Fibroblast of lung (primary cell): ENCODE results near the gene APEX2. TPM values are rescaled to one million over a fixed set of nuclear protein-coding genes. Genes with fewer than 3 reads are reported as not detected.
A peak's percentile ranks its signal among the peaks of the same experiment; 100 is the strongest.

Source experiments
- DNase-seq, 2 donors: peaks; one replicate each; pipeline versions ENCODE4 v3.0.0 to v3.0.0-alpha.2; 2010; ENCODE audit warnings: low read depth in 2 of 2
- H2AFZ ChIP-seq: 2 replicates; pipeline ENCODE4 v1.5.1; 2012; ENCODE audit warnings: low read length, control low read depth, inconsistent platforms
- H3K27ac ChIP-seq: 2 replicates; pipeline ENCODE4 v1.5.1; 2011; ENCODE audit warnings: low read length, control low read depth; ENCODE audit not compliant: insufficient read depth
- H3K27me3 ChIP-seq: 2 replicates; pipeline ENCODE4 v1.5.1; 2011; ENCODE audit warnings: mild to moderate bottlenecking, low read length; ENCODE audit not compliant: control insufficient read depth, insufficient read depth
- H3K36me3 ChIP-seq: 2 replicates; pipeline ENCODE4 v1.5.1; 2011; ENCODE audit warnings: low read length; ENCODE audit not compliant: control insufficient read depth, insufficient read depth
- H3K4me1 ChIP-seq: 2 replicates; pipeline ENCODE4 v1.5.1; 2011; ENCODE audit warnings: low read length; ENCODE audit not compliant: control insufficient read depth, insufficient read depth; ENCODE audit errors: extremely low read depth
- H3K4me2 ChIP-seq: 2 replicates; pipeline ENCODE4 v1.5.1; 2011; ENCODE audit warnings: low read length, control low read depth; ENCODE audit not compliant: insufficient read depth; ENCODE audit errors: extremely low read depth
- H3K4me3 ChIP-seq, 4 experiments: fragments of 200-600 bp in 1 of 4; sonication (generic) in 1 of 4; replicated peaks in 1 of 4; 2 replicates each; pipeline ENCODE4 v1.5.1; 2011 to 2016; ENCODE audit warnings: low read length in 4 of 4, low read depth in 3 of 4, mild to moderate bottlenecking in 3 of 4, control low read depth in 2 of 4, inconsistent platforms in 1 of 4, mixed read lengths in 1 of 4; ENCODE audit not compliant: insufficient read depth in 1 of 4; ENCODE audit errors: control extremely low read depth in 1 of 4
- H3K79me2 ChIP-seq: 2 replicates; pipeline ENCODE4 v1.5.1; 2012; ENCODE audit warnings: mild to moderate bottlenecking, low read length, inconsistent platforms; ENCODE audit not compliant: control insufficient read depth, insufficient read depth
- H3K9ac ChIP-seq: 2 replicates; pipeline ENCODE4 v1.5.1; 2011; ENCODE audit warnings: mild to moderate bottlenecking, low read length, control low read depth; ENCODE audit not compliant: insufficient read depth
- H3K9me3 ChIP-seq: 2 replicates; pipeline ENCODE4 v1.5.1; 2012; ENCODE audit warnings: low read depth, low read length; ENCODE audit not compliant: control insufficient read depth, insufficient read depth
- H4K20me1 ChIP-seq: 2 replicates; pipeline ENCODE4 v1.5.1; 2011; ENCODE audit warnings: low read length; ENCODE audit not compliant: control insufficient read depth, insufficient read depth; ENCODE audit errors: extremely low read depth
- EZH2 ChIP-seq: IDR thresholded peaks from 2 replicates; pipeline ENCODE4 v1.5.1; 2012; ENCODE audit warnings: low read length, control low read depth, mild to moderate bottlenecking; ENCODE audit errors: missing control alignments
- polyA plus RNA-seq, 2 donors: library from polyadenylated mRNA; depleted of rRNA in 1 of 2; stranded (reverse) in 1 of 2; unstranded in 1 of 2; fragments of >200 nt; gene quantifications; 2 replicates each; pipeline ENCODE4 v1.2.1, GENCODE V29; 2011 to 2012; ENCODE audit warnings: missing spikeins in 1 of 2
- total RNA-seq: library from RNA; depleted of rRNA; stranded (reverse); fragments of >200 nt; gene quantifications from 2 replicates; pipeline ENCODE4 v1.2.1, GENCODE V29; 2014
- TF ChIP-seq, protein P1 (sequence below), 2 donors: IDR thresholded peaks in 1 of 2; conservative IDR thresholded peaks in 1 of 2; 1 replicate in 1 of 2; 2 replicates in 1 of 2; pipeline ENCODE4 v1.5.1; 2011 to 2012; ENCODE audit warnings: low read length in 2 of 2, control low read depth in 1 of 2, inconsistent platforms in 1 of 2, low read depth in 1 of 2, mild to moderate bottlenecking in 1 of 2

Gene APEX2
- total and polyA plus RNA-seq, 2 donors (not counting 1 experiment from before 2014, with no cell fraction given): 4.8 to 11.0 TPM

DNA sequence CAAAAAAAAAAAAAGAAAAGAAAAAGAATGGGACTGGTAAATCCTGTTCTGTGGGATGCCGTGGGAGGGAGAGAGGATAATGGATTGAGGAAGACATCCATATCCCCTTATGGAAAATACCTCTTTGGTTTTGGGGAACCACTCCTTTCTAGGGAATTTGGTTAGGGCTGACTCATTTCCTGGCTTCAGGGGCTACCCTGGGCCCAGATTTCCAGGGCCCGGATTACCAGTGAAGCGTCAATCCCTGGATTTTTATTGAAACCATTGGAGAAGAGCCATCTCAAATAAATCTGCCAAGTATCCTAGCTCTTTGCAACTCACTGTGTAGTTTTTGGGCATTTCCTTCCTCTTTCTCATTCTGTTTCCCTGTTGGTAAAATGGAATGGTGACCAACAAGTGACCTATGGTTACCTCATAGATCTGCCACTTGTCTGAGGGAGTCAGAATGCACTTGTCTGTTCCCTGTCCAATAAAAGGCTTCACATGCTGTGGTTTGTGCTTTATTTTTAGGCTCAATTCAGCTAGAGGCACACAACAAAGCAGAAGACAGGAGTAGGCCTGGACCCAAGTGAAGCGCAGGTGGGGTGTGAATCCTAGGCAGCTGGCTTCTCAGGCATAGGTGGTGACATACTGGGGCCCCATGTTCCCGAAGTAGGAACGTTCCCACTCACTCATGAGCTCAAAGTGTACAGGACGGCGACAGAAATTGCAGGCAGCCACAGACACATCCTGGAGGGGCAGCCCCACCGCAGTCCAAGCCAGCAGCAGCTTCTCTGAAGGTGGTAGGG lies 8.6 kb downstream of the APEX2 start:
- Histone ChIP-seq H3K27ac (no peak overlapping the region), H3K4me2 (no peak overlapping the region), H2AFZ (no peak overlapping the region)

DNA sequence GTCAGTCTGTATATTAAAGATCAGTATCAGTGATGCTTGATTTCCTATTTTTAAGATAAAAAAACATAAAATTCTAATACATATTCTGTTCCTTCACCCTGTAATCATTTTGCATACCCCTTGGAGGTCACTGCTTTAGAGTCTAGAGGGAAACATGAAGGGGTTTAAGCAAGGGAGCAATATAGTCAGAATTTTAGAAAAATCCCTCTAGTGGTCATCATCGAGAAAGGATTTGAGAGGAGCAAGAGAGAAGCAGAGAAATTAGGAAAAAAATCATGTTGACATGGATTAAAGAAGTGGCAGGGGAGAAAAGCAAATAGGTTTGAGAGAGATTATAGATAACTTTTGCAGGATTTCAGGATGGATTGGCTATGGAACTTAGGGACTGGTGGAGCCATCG lies 11.1 kb downstream of the APEX2 start:
- H2AFZ ChIP-seq: no peak overlapping the region
- no peaks in the 10 kb centered on the region for H3K27me3 ChIP-seq
- H3K9ac ChIP-seq: no peak overlapping the region
- peak in 1 of 2 donors; percentile 5 for DNase-seq
- no peaks in the 10 kb centered on the region for H3K9me3 ChIP-seq
- no peaks in the 10 kb centered on the region for H3K79me2 ChIP-seq
- H3K27ac ChIP-seq: no peak overlapping the region
- no peaks in the 10 kb centered on the region for H3K4me1 ChIP-seq
- H3K4me2 ChIP-seq: no peak overlapping the region
- no peak overlapping the region for H3K4me3 ChIP-seq
- H3K36me3 ChIP-seq: no peaks in the 10 kb centered on the region
- no peak for TF ChIP-seq EZH2
- TF ChIP-seq, protein P1, sequence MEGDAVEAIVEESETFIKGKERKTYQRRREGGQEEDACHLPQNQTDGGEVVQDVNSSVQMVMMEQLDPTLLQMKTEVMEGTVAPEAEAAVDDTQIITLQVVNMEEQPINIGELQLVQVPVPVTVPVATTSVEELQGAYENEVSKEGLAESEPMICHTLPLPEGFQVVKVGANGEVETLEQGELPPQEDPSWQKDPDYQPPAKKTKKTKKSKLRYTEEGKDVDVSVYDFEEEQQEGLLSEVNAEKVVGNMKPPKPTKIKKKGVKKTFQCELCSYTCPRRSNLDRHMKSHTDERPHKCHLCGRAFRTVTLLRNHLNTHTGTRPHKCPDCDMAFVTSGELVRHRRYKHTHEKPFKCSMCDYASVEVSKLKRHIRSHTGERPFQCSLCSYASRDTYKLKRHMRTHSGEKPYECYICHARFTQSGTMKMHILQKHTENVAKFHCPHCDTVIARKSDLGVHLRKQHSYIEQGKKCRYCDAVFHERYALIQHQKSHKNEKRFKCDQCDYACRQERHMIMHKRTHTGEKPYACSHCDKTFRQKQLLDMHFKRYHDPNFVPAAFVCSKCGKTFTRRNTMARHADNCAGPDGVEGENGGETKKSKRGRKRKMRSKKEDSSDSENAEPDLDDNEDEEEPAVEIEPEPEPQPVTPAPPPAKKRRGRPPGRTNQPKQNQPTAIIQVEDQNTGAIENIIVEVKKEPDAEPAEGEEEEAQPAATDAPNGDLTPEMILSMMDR (conservative IDR thresholded peaks at IDR 0.05 in 1 of 2, IDR thresholded peaks at IDR 0.05 in 1 of 2; ENCODE audit: low read depth in 1 of 2, low read length in 2 of 2): peak; percentile 30 to 36
- no peaks in the 10 kb centered on the region for H4K20me1 ChIP-seq

More for the DNA sequence above, 8.6 kb downstream of the APEX2 start:
- H3K4me3 ChIP-seq: no peak overlapping the region
- H3K79me2 ChIP-seq: no peaks in the 10 kb centered on the region
- no peaks in the 10 kb centered on the region for H3K4me1 ChIP-seq
- H3K9me3 ChIP-seq: no peaks in the 10 kb centered on the region
- no peak for TF ChIP-seq EZH2
- TF ChIP-seq, protein P1 (conservative IDR thresholded peaks at IDR 0.05 in 1 of 2, IDR thresholded peaks at IDR 0.05 in 1 of 2; ENCODE audit: low read depth in 1 of 2, low read length in 2 of 2): no peak
- no peaks in the 10 kb centered on the region for H3K27me3 ChIP-seq
- no peak overlapping the region for H3K9ac ChIP-seq
- no peaks in the 10 kb centered on the region for H4K20me1 ChIP-seq
- DNase-seq: peak in 1 of 2 donors; percentile 67
- no peaks in the 10 kb centered on the region for H3K36me3 ChIP-seq

DNA sequence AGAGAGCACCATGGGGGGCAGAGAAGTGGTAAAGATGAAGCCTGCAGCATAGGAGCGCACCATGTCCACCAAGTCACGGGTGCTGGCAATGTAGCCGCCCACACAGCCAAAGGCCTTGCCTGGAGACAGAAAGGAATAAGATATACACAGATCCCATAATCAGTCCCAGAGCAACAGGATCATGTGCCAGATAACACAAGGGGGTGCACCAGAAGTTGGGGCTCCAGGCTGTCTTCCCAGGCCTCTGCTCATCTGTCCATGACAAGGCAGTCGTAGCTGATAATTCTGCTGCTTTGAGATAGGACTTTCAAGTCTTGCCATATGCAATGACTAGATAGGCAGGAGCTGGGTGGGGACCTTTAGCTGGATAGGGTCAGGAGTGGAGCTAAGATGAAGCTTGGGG lies 14.7 kb downstream of the APEX2 start:
- TF ChIP-seq, protein P1 (conservative IDR thresholded peaks at IDR 0.05 in 1 of 2, IDR thresholded peaks at IDR 0.05 in 1 of 2; ENCODE audit: low read depth in 1 of 2, low read length in 2 of 2): no peak
- TF ChIP-seq EZH2: no peak
- Histone ChIP-seq H3K27me3 (no peaks in the 10 kb centered on the region), H3K27ac (no peak overlapping the region), H4K20me1 (no peaks in the 10 kb centered on the region), H3K9ac (no peak overlapping the region), H2AFZ (no peak overlapping the region), H3K4me1 (no peaks in the 10 kb centered on the region), H3K4me2 (no peak overlapping the region), H3K79me2 (no peaks in the 10 kb centered on the region), H3K9me3 (no peaks in the 10 kb centered on the region), H3K36me3 (no peaks in the 10 kb centered on the region), H3K4me3 (no peak overlapping the region)
- DNase-seq: no peak
